Measurements from ENCODE around the gene CCDC28A. TPM values are rescaled to one million over a fixed set of nuclear protein-coding genes. Genes with fewer than 3 reads are reported as not detected.

CCDC28A gene
- total RNA-seq, 1 donor from 2014 or later, result 11.1 TPM

- no peak overlapping the region for H3K4me3 ChIP-seq (ENCODE audit: low read depth, low read length)
- TF ChIP-seq CTCF (IDR thresholded peaks at IDR 0.05; ENCODE audit: insufficient read depth, low read length, severe bottlenecking), result no peak
- no peak for FAIRE-seq
Measured at GRCh38 chr6:138796771-138797170, 23.2 kb downstream of the CCDC28A start.

GRCh38 chr6:138797806-138798446 lies 24.4 kb downstream of the CCDC28A start:
- no peak for FAIRE-seq
- no peaks in the 10 kb centered on the region for H3K27me3 ChIP-seq (ENCODE audit: control insufficient read depth, insufficient read depth, low read length)
- no peaks in the 10 kb centered on the region for H3K36me3 ChIP-seq (ENCODE audit: control insufficient read depth, insufficient read depth, low read length)
- no peak for TF ChIP-seq CTCF (IDR thresholded peaks at IDR 0.05; ENCODE audit: insufficient read depth, low read length, severe bottlenecking)
- DNase-seq (ENCODE audit: low read depth), result peak; percentile 60
- no peak overlapping the region for H3K4me3 ChIP-seq (ENCODE audit: low read depth, low read length)

More at GRCh38 chr6:138796771-138797170, 23.2 kb downstream of the CCDC28A start:
- Histone ChIP-seq H3K36me3 (ENCODE audit: control insufficient read depth, insufficient read depth, low read length) (no peaks in the 10 kb centered on the region), H3K27me3 (ENCODE audit: control insufficient read depth, insufficient read depth, low read length) (no peaks in the 10 kb centered on the region)
- DNase-seq (ENCODE audit: low read depth), result no peak

DNA sequence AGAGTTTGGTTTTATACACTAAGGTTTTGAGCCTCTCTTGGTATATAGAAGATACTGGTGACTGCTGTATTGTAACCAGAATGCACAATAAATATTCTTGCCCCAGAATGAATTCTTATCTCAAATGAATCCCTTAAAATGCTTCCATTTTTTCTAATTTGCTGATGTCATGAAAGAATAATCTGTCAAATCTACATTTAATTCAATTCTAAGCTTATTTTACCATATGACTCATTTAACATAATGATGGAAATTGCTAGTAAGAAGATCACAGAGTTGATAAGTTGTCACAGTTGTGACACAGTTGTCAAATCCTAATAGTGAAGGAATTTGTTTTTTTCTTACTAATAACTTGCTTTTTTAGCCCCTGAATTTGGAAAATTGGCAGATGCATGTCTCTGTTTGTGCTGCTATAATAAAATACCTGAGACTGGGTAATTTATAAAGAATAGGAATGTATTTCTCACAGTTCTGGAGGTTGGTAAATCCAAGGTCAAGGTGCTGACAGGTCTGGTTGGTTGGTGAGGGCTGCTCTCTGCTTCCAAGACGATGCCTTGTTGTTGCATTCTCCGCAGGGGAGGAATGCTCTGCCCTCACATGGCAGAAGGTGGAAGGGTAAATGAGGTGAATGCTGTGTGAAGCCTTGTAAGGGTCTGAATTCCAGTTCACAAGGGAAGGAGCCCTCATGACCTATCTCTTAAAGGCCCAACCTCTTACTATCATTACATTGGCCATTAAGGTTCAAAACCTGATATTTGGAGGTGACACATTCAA lies 27.0 kb downstream of the CCDC28A start:
- H3K4me3 ChIP-seq (ENCODE audit: low read depth, low read length), result no peak overlapping the region
- no peak for DNase-seq (ENCODE audit: low read depth)
- no peaks in the 10 kb centered on the region for H3K27me3 ChIP-seq (ENCODE audit: control insufficient read depth, insufficient read depth, low read length)
- TF ChIP-seq CTCF (IDR thresholded peaks at IDR 0.05; ENCODE audit: insufficient read depth, low read length, severe bottlenecking), result no peak
- no peaks in the 10 kb centered on the region for H3K36me3 ChIP-seq (ENCODE audit: control insufficient read depth, insufficient read depth, low read length)
- no peak for FAIRE-seq

- no peaks in the 10 kb centered on the region for H3K36me3 ChIP-seq (ENCODE audit: control insufficient read depth, insufficient read depth, low read length)
- H3K27me3 ChIP-seq (ENCODE audit: control insufficient read depth, insufficient read depth, low read length), result no peaks in the 10 kb centered on the region
- no peak overlapping the region for H3K4me3 ChIP-seq (ENCODE audit: low read depth, low read length)
- FAIRE-seq (no peak), DNase-seq (ENCODE audit: low read depth) (no peak)
- TF ChIP-seq CTCF (IDR thresholded peaks at IDR 0.05; ENCODE audit: insufficient read depth, low read length, severe bottlenecking), result no peak
Measured at GRCh38 chr6:138803331-138803730, 29.8 kb downstream of the CCDC28A start.

- FAIRE-seq (no peak), DNase-seq (ENCODE audit: low read depth) (no peak)
- no peak for TF ChIP-seq CTCF (IDR thresholded peaks at IDR 0.05; ENCODE audit: insufficient read depth, low read length, severe bottlenecking)
- H3K4me3 ChIP-seq (ENCODE audit: low read depth, low read length), result no peak overlapping the region
- no peaks in the 10 kb centered on the region for H3K27me3 ChIP-seq (ENCODE audit: control insufficient read depth, insufficient read depth, low read length)
- H3K36me3 ChIP-seq (ENCODE audit: control insufficient read depth, insufficient read depth, low read length), result no peaks in the 10 kb centered on the region
Measured at GRCh38 chr6:138803861-138804260, 30.3 kb downstream of the CCDC28A start.
